ENCODE results near the gene ATP11B. TPM values are rescaled to one million over a fixed set of nuclear protein-coding genes. Genes with fewer than 3 reads are reported as not detected.
A peak's percentile ranks its signal among the peaks of the same experiment; 100 is the strongest.

ATP11B gene
- total and polyA plus RNA-seq, 9 of the 15 experiments (the other 6 are each of a cell fraction or from before 2014, with no cell fraction given) = 11.9 to 68.7 (median 41.8) TPM

- TF ChIP-seq MTA3 (IDR thresholded peaks at IDR 0.05; ENCODE audit: borderline replicate concordance) (no peak), TCF7 (IDR thresholded peaks at IDR 0.05; ENCODE audit: borderline replicate concordance) (no peak), CBFA2T3 (IDR thresholded peaks at IDR 0.05) (no peak), MTA2 (IDR thresholded peaks at IDR 0.05; ENCODE audit: low read depth) (no peak), ZNF12 (CRISPR knock-in tag; IDR thresholded peaks at IDR 0.05) (no peak), ESRRB (CRISPR knock-in tag; IDR thresholded peaks at IDR 0.05; ENCODE audit: borderline replicate concordance) (no peak), CSDE1 (IDR thresholded peaks at IDR 0.05) (no peak), PRPF4 (IDR thresholded peaks at IDR 0.05; ENCODE audit: insufficient read depth, low read depth, low read length, poor library complexity, severe bottlenecking) (no peak), ZBTB12 (CRISPR knock-in tag; IDR thresholded peaks at IDR 0.05) (no peak), ZNF143 (CRISPR knock-in tag; IDR thresholded peaks at IDR 0.05) (no peak), NCOA1 (IDR thresholded peaks at IDR 0.05; ENCODE audit: low read depth) (no peak), ARID3B (CRISPR knock-in tag; IDR thresholded peaks at IDR 0.05; ENCODE audit: borderline replicate concordance) (no peak), ZNF785 (CRISPR knock-in tag; IDR thresholded peaks at IDR 0.05) (no peak), ZNF561 (CRISPR knock-in tag; conservative IDR thresholded peaks at IDR 0.05) (no peak), ZFP30 (CRISPR knock-in tag; IDR thresholded peaks at IDR 0.05; ENCODE audit: borderline replicate concordance) (no peak), CEBPG (CRISPR knock-in tag; IDR thresholded peaks at IDR 0.05) (no peak), CEBPG (tag; conservative IDR thresholded peaks at IDR 0.05 in 1 of 2, IDR thresholded peaks at IDR 0.05 in 1 of 2) (no peak), ELF1 (tag; IDR thresholded peaks at IDR 0.05) (no peak)
- TF ChIP-seq, protein P1, sequence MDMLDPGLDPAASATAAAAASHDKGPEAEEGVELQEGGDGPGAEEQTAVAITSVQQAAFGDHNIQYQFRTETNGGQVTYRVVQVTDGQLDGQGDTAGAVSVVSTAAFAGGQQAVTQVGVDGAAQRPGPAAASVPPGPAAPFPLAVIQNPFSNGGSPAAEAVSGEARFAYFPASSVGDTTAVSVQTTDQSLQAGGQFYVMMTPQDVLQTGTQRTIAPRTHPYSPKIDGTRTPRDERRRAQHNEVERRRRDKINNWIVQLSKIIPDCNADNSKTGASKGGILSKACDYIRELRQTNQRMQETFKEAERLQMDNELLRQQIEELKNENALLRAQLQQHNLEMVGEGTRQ (CRISPR knock-in tag; IDR thresholded peaks at IDR 0.05) = peak; percentile 76
- TF ChIP-seq, protein P2, sequence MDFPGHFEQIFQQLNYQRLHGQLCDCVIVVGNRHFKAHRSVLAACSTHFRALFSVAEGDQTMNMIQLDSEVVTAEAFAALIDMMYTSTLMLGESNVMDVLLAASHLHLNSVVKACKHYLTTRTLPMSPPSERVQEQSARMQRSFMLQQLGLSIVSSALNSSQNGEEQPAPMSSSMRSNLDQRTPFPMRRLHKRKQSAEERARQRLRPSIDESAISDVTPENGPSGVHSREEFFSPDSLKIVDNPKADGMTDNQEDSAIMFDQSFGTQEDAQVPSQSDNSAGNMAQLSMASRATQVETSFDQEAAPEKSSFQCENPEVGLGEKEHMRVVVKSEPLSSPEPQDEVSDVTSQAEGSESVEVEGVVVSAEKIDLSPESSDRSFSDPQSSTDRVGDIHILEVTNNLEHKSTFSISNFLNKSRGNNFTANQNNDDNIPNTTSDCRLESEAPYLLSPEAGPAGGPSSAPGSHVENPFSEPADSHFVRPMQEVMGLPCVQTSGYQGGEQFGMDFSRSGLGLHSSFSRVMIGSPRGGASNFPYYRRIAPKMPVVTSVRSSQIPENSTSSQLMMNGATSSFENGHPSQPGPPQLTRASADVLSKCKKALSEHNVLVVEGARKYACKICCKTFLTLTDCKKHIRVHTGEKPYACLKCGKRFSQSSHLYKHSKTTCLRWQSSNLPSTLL (IDR thresholded peaks at IDR 0.05) = no peak
These were observed 166.4 kb downstream of the ATP11B start (continued) for GRCh38 chr3:182959474-182960350.
